ENCODE measurements around the gene ASTL.
"Not testable (repeated sequence)": the region's sequence is repeated elsewhere in the genome, so short reads cannot be mapped to it uniquely, and the experiment has no call there.

Gene ASTL

GRCh38 chr2:96138179-96139145 lies at the start of gene ASTL:
Gene ASTL, minus strand, starts transcription at chr2:96138502. Its CDS starts 66 bp downstream, at chr2:96138436.
- no peak for DNase-seq (ENCODE audit: low read depth in 2 of 2, low spot score in 1 of 2)

- no peak for DNase-seq (ENCODE audit: low read depth in 2 of 2, low spot score in 1 of 2)
Observed at GRCh38 chr2:96186562-96186961, 48.3 kb upstream of the ASTL start.

GRCh38 chr2:96185516-96185915 lies 47.2 kb upstream of the ASTL start:
- DNase-seq (ENCODE audit: low read depth in 2 of 2, low spot score in 1 of 2) = no peak

GRCh38 chr2:96184989-96185388 lies 46.7 kb upstream of the ASTL start:
- DNase-seq (ENCODE audit: low read depth in 2 of 2, low spot score in 1 of 2) = no peak

GRCh38 chr2:96184188-96184587 lies 45.9 kb upstream of the ASTL start:
- no peak for DNase-seq (ENCODE audit: low read depth in 2 of 2, low spot score in 1 of 2)

- DNase-seq (ENCODE audit: low read depth in 2 of 2, low spot score in 1 of 2) = no peak
Observed at GRCh38 chr2:96181529-96181928, 43.2 kb upstream of the ASTL start.

- DNase-seq (ENCODE audit: low read depth in 2 of 2, low spot score in 1 of 2) = no peak
Observed at GRCh38 chr2:96180521-96180920, 42.2 kb upstream of the ASTL start.

- no peak for DNase-seq (ENCODE audit: low read depth in 2 of 2, low spot score in 1 of 2)
Observed at GRCh38 chr2:96180002-96180401, 41.7 kb upstream of the ASTL start.

GRCh38 chr2:96176661-96177060 lies 38.4 kb upstream of the ASTL start:
- DNase-seq (ENCODE audit: low read depth in 2 of 2, low spot score in 1 of 2) = no peak

- DNase-seq (ENCODE audit: low read depth in 2 of 2, low spot score in 1 of 2) = no peak
Observed at GRCh38 chr2:96175951-96176350, 37.6 kb upstream of the ASTL start.

GRCh38 chr2:96174251-96175144 lies 36.2 kb upstream of the ASTL start:
- DNase-seq (ENCODE audit: low read depth in 2 of 2, low spot score in 1 of 2) = peak; percentile 65 to 73

GRCh38 chr2:96171831-96172230 lies 33.5 kb upstream of the ASTL start:
- no peak for DNase-seq (ENCODE audit: low read depth in 2 of 2, low spot score in 1 of 2)

GRCh38 chr2:96170626-96171025 lies 32.3 kb upstream of the ASTL start:
- no peak for DNase-seq (ENCODE audit: low read depth in 2 of 2, low spot score in 1 of 2)

- no peak for DNase-seq (ENCODE audit: low read depth in 2 of 2, low spot score in 1 of 2)
Observed at GRCh38 chr2:96169868-96170507, 31.7 kb upstream of the ASTL start.

GRCh38 chr2:96167407-96168013 lies 29.2 kb upstream of the ASTL start:
- no peak for DNase-seq (ENCODE audit: low read depth in 2 of 2, low spot score in 1 of 2)

- DNase-seq (ENCODE audit: low read depth in 2 of 2, low spot score in 1 of 2) = no peak
Observed at GRCh38 chr2:96164459-96165184, 26.3 kb upstream of the ASTL start.

- peak in 1 of 2 donors; percentile 88 for DNase-seq (ENCODE audit: low read depth in 2 of 2, low spot score in 1 of 2)
Observed at GRCh38 chr2:96163768-96164429, 25.6 kb upstream of the ASTL start.

GRCh38 chr2:96163415-96163767 lies 25.1 kb upstream of the ASTL start:
- DNase-seq (ENCODE audit: low read depth in 2 of 2, low spot score in 1 of 2) = no peak

- no peak for DNase-seq (ENCODE audit: low read depth in 2 of 2, low spot score in 1 of 2)
Observed at GRCh38 chr2:96161898-96162297, 23.6 kb upstream of the ASTL start.

- DNase-seq (ENCODE audit: low read depth in 2 of 2, low spot score in 1 of 2) = not testable (repeated sequence)
Observed at GRCh38 chr2:96160366-96160765, 22.1 kb upstream of the ASTL start.

Measured in stimulated activated CD8-positive, alpha-beta memory T cell treated with anti-CD3 and anti-CD28 coated beads, Interleukin-4, amount 100 ng/mL, for 4 hours (primary cell).